Upper lobe of right lung (tissue), 1 donor: ENCODE results near the gene RUNX1. TPM values are rescaled to one million over a fixed set of nuclear protein-coding genes. Genes with fewer than 3 reads are reported as not detected.

Source experiments
- ATAC-seq: fragments of 200-7000 bp; cut with Tn5 transposase; one replicate; pipeline ENCODE4 v1.9.1; 2020; ENCODE audit warnings: mild to moderate bottlenecking, moderate library complexity
- DNase-seq: peaks from one replicate; pipeline ENCODE4 v3.0.0-alpha.2; 2020
- H3K27ac ChIP-seq: fragments of 200-600 bp; one replicate; pipeline ENCODE4 v1.8.0; 2022
- H3K27me3 ChIP-seq: fragments of 200-600 bp; one replicate; pipeline ENCODE4 v1.8.0; 2022; ENCODE audit warnings: mild to moderate bottlenecking
- H3K36me3 ChIP-seq: fragments of 200-600 bp; one replicate; pipeline ENCODE4 v1.8.0; 2022
- H3K4me1 ChIP-seq: fragments of 200-600 bp; one replicate; pipeline ENCODE4 v1.8.0; 2022
- H3K4me3 ChIP-seq: fragments of 200-600 bp; one replicate; pipeline ENCODE4 v1.8.0; 2022; ENCODE audit warnings: mild to moderate bottlenecking
- H3K9me3 ChIP-seq: fragments of 200-600 bp; one replicate; pipeline ENCODE4 v1.8.0; 2022
- CTCF ChIP-seq: fragments of 200-600 bp; IDR thresholded peaks from one replicate; pipeline ENCODE4 v1.8.0; 2022; ENCODE audit warnings: antibody characterized with exemption
- intact Hi-C: fragments of 100-400 bp; cut with DNase I; formaldehyde crosslinking; loops from one replicate; pipeline ENCODE4 v1.11.0; 2022
- total RNA-seq: library from RNA; stranded (reverse); fragmentation: NEBNext Ultra II Directional; extraction: Animal tissue kit (Norgen Biotek cat#: 25700); gene quantifications from one replicate; pipeline ENCODE4 v1.2.1, GENCODE V29; 2021
- donor health status: DM: no; HTN: yes; CAD: no; lungs with severe emphysema.

RUNX1 gene
- total RNA-seq, 1 donor from 2014 or later, result 86.9 TPM

GRCh38 chr21:34836933-34837505 is 212.1 kb downstream of the RUNX1 start:
- H3K9me3 ChIP-seq, result no peaks in the 10 kb centered on the region
- no peak for ATAC-seq
- H3K27ac ChIP-seq, result peak overlapping the region; percentile 80
- intact Hi-C loops, result no loop called here
- peak overlapping the region; percentile 31 for H3K4me3 ChIP-seq
- no peak for DNase-seq
- H3K36me3 ChIP-seq, result peaks cover 42% of the 10 kb centered on the region
- H3K27me3 ChIP-seq, result no peaks in the 10 kb centered on the region
- TF ChIP-seq CTCF, result no peak
- H3K4me1 ChIP-seq, result peaks cover 48% of the 10 kb centered on the region

GRCh38 chr21:34836103-34836932 is 212.8 kb downstream of the RUNX1 start:
- Histone ChIP-seq H3K4me3 (peak overlapping the region; percentile 31), H3K27me3 (no peaks in the 10 kb centered on the region), H3K27ac (peak overlapping the region; percentile 80), H3K36me3 (peaks cover 42% of the 10 kb centered on the region), H3K4me1 (peaks cover 44% of the 10 kb centered on the region), H3K9me3 (no peaks in the 10 kb centered on the region)
- intact Hi-C loops, result no loop called here
- ATAC-seq, result peak; percentile 85
- DNase-seq, result peak; percentile 88
- TF ChIP-seq CTCF, result no peak

- Histone ChIP-seq H3K9me3 (no peaks in the 10 kb centered on the region), H3K36me3 (peaks cover 36% of the 10 kb centered on the region), H3K27me3 (no peaks in the 10 kb centered on the region), H3K4me1 (peaks cover 43% of the 10 kb centered on the region), H3K4me3 (no peak overlapping the region), H3K27ac (peak overlapping the region; percentile 80)
- no peak for TF ChIP-seq CTCF
- ATAC-seq, result peak; percentile 46
- intact Hi-C loops, result no loop called here
- DNase-seq, result no peak
Observed at GRCh38 chr21:34835526-34835925, 213.6 kb downstream of the RUNX1 start.

GRCh38 chr21:34834852-34835501 is 214.1 kb downstream of the RUNX1 start:
- Histone ChIP-seq H3K9me3 (no peaks in the 10 kb centered on the region), H3K4me3 (no peak overlapping the region), H3K27me3 (no peaks in the 10 kb centered on the region), H3K4me1 (peaks cover 37% of the 10 kb centered on the region), H3K27ac (peak overlapping the region; percentile 80), H3K36me3 (peaks cover 34% of the 10 kb centered on the region)
- DNase-seq, result no peak
- no peak for ATAC-seq
- no peak for TF ChIP-seq CTCF
- intact Hi-C loops, result no loop called here

- no peak for TF ChIP-seq CTCF
- Histone ChIP-seq H3K4me1 (peaks cover 32% of the 10 kb centered on the region), H3K36me3 (peaks cover 32% of the 10 kb centered on the region), H3K27me3 (no peaks in the 10 kb centered on the region), H3K27ac (peak overlapping the region; percentile 80), H3K9me3 (no peaks in the 10 kb centered on the region), H3K4me3 (no peak overlapping the region)
- intact Hi-C loops, result no loop called here
- no peak for ATAC-seq
- DNase-seq, result no peak
Observed at GRCh38 chr21:34834290-34834689, 214.8 kb downstream of the RUNX1 start.
